SU-DHL-6 (cell line): Measurements from ENCODE around the gene SPTLC3.

Experiments used
- H2AFZ ChIP-seq: fragments of 200-600 bp; sonication (generic); 2 replicates; pipeline ENCODE4 v1.6.1; 2014; ENCODE audit warnings: low read depth, mild to moderate bottlenecking, moderate library complexity, mixed read lengths, antibody characterized with exemption, low read length; ENCODE audit not compliant: severe bottlenecking
- H3F3A ChIP-seq: fragments of 200-600 bp; shearing (Covaris generic); 2 replicates; pipeline ENCODE4 v1.6.0; 2016; ENCODE audit warnings: antibody characterized with exemption, mild to moderate bottlenecking; ENCODE audit not compliant: insufficient read depth
- H3K27ac ChIP-seq: fragments of 200-600 bp; sonication (generic); 2 replicates; pipeline ENCODE4 v1.5.1; 2016; ENCODE audit warnings: low read depth, mild to moderate bottlenecking, low read length, moderate library complexity, mixed read lengths
- H3K27me3 ChIP-seq: fragments of 200-600 bp; sonication (generic), shearing (Covaris generic); 2 replicates; pipeline ENCODE4 v1.6.0; 2014; ENCODE audit warnings: mild to moderate bottlenecking, low read length
- H3K36me3 ChIP-seq: fragments of 200-600 bp; sonication (generic); 2 replicates; pipeline ENCODE4 v1.6.1; 2014; ENCODE audit warnings: mild to moderate bottlenecking, low read length, mixed read lengths
- H3K4me2 ChIP-seq: fragments of 300-600, 200-600 bp; shearing (Covaris generic), sonication (generic); 2 replicates; pipeline ENCODE4 v1.6.0; 2014; ENCODE audit warnings: low read length, low read depth, mild to moderate bottlenecking; ENCODE audit not compliant: poor library complexity, severe bottlenecking
- H3K4me3 ChIP-seq: fragments of 200-600 bp; sonication (generic); 2 replicates; pipeline ENCODE4 v1.5.1; 2014; ENCODE audit warnings: antibody characterized with exemption, low read length, mild to moderate bottlenecking, mixed read lengths; ENCODE audit not compliant: insufficient read depth, poor library complexity, severe bottlenecking
- H3K79me2 ChIP-seq: fragments of 200-600 bp; sonication (generic); 2 replicates; pipeline ENCODE4 v1.6.1; 2014; ENCODE audit warnings: mild to moderate bottlenecking, low read length, moderate library complexity; ENCODE audit not compliant: insufficient read depth
- H3K9ac ChIP-seq: fragments of 200-600 bp; sonication (generic); 2 replicates; pipeline ENCODE4 v1.7.0; 2014; ENCODE audit warnings: mild to moderate bottlenecking, low read length
- H3K9me2 ChIP-seq: fragments of 200-600 bp; sonication (generic); replicated peaks from 2 replicates; pipeline ENCODE4 v1.6.1; 2014; ENCODE audit warnings: low read length; ENCODE audit not compliant: insufficient read depth
- H3K9me3 ChIP-seq: fragments of 200-600 bp; sonication (generic); 2 replicates; pipeline ENCODE4 v1.6.1; 2014; ENCODE audit warnings: low read length, mixed read lengths; ENCODE audit not compliant: insufficient read depth
- H4K20me1 ChIP-seq: fragments of 200-600 bp; sonication (generic); 2 replicates; pipeline ENCODE4 v1.6.1; 2014; ENCODE audit warnings: low read depth, mild to moderate bottlenecking, antibody characterized with exemption, low read length, moderate library complexity, mixed read lengths
- EZH2phosphoT487 ChIP-seq: fragments of 200-600 bp; sonication (generic), shearing (Covaris generic); conservative IDR thresholded peaks from 2 replicates; pipeline ENCODE4 v1.6.1; 2018; ENCODE audit warnings: mild to moderate bottlenecking, antibody characterized with exemption, low read length, moderate library complexity, mixed read lengths
- TF ChIP-seq, protein P1 (sequence below): fragments of 200-600 bp; sonication (generic); IDR thresholded peaks from one replicate; pipeline ENCODE4 v1.5.1; 2017; ENCODE audit warnings: antibody characterized with exemption, mild to moderate bottlenecking, low read length, moderate library complexity; ENCODE audit not compliant: insufficient read depth, poor library complexity, severe bottlenecking

Gene SPTLC3

DNA sequence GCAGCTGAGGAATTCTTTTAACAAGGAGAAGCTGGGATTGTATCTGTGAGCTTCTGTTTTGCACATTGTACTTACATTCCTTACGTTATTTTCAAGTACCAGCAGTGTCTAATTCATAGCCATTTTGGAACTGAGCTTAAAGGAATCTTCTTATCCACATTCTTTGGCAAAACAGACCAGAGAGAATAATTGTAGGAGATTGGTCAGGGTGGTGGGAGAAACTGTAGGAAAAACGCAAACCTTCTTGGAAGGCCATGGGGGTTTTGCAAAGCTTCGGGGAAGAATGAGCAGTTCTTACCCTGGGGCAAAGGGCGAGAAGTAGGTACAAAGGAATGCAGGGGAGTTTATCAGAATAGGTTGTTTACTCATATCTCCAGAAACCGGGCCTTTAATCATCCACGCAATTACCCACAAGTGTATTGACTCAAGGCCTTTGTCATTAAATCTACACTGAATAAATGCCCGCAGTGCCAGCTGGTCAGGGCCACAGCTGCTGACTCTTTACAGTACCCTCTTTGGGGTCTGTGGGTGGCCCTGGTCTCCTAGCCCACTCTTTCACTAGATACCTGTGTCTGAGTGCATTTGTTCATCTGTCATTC is 39.6 kb upstream of the SPTLC3 start:
- TF ChIP-seq EZH2phosphoT487 = no peak
- TF ChIP-seq, protein P1, sequence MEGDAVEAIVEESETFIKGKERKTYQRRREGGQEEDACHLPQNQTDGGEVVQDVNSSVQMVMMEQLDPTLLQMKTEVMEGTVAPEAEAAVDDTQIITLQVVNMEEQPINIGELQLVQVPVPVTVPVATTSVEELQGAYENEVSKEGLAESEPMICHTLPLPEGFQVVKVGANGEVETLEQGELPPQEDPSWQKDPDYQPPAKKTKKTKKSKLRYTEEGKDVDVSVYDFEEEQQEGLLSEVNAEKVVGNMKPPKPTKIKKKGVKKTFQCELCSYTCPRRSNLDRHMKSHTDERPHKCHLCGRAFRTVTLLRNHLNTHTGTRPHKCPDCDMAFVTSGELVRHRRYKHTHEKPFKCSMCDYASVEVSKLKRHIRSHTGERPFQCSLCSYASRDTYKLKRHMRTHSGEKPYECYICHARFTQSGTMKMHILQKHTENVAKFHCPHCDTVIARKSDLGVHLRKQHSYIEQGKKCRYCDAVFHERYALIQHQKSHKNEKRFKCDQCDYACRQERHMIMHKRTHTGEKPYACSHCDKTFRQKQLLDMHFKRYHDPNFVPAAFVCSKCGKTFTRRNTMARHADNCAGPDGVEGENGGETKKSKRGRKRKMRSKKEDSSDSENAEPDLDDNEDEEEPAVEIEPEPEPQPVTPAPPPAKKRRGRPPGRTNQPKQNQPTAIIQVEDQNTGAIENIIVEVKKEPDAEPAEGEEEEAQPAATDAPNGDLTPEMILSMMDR = no peak
- H3K27ac ChIP-seq = no peak overlapping the region
- H3F3A ChIP-seq = no peaks in the 10 kb centered on the region
- no peaks in the 10 kb centered on the region for H3K36me3 ChIP-seq
- H3K4me3 ChIP-seq = no peak overlapping the region
- no peaks in the 10 kb centered on the region for H3K9me2 ChIP-seq
- H4K20me1 ChIP-seq = no peaks in the 10 kb centered on the region
- H3K9me3 ChIP-seq = no peaks in the 10 kb centered on the region
- no peak overlapping the region for H3K9ac ChIP-seq
- H3K4me2 ChIP-seq = no peak overlapping the region
- no peaks in the 10 kb centered on the region for H3K27me3 ChIP-seq
- no peak overlapping the region for H2AFZ ChIP-seq
- H3K79me2 ChIP-seq = no peaks in the 10 kb centered on the region

DNA sequence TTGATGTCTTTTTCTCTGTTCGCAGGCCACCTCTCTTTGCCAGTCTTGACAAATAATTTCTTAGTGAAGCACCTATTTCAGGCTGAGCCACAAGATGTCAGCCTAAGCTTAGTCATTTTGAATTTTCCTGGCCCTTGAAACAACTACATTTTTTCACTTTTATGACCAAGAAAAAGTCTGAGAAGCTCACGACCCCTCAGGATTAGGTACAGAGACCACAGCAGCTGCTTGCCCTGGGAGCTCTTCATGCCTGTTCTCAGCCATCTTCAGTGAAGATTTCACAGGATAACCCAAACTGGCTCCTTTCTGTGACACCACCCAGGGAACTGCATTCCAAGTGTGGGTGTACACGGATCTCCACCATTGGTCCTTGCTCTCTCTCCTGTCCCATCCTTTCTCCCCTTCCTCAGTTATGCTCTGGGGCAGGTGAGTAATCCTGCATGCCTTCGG is 38.4 kb upstream of the SPTLC3 start:
- H3K4me3 ChIP-seq = no peak overlapping the region
- no peaks in the 10 kb centered on the region for H3K9me3 ChIP-seq
- no peaks in the 10 kb centered on the region for H3K79me2 ChIP-seq
- TF ChIP-seq EZH2phosphoT487 = no peak
- no peak overlapping the region for H3K9ac ChIP-seq
- no peaks in the 10 kb centered on the region for H3F3A ChIP-seq
- H3K27ac ChIP-seq = no peak overlapping the region
- no peaks in the 10 kb centered on the region for H3K27me3 ChIP-seq
- H2AFZ ChIP-seq = no peak overlapping the region
- H3K4me2 ChIP-seq = no peak overlapping the region
- no peaks in the 10 kb centered on the region for H4K20me1 ChIP-seq
- no peaks in the 10 kb centered on the region for H3K36me3 ChIP-seq
- H3K9me2 ChIP-seq = no peaks in the 10 kb centered on the region

DNA sequence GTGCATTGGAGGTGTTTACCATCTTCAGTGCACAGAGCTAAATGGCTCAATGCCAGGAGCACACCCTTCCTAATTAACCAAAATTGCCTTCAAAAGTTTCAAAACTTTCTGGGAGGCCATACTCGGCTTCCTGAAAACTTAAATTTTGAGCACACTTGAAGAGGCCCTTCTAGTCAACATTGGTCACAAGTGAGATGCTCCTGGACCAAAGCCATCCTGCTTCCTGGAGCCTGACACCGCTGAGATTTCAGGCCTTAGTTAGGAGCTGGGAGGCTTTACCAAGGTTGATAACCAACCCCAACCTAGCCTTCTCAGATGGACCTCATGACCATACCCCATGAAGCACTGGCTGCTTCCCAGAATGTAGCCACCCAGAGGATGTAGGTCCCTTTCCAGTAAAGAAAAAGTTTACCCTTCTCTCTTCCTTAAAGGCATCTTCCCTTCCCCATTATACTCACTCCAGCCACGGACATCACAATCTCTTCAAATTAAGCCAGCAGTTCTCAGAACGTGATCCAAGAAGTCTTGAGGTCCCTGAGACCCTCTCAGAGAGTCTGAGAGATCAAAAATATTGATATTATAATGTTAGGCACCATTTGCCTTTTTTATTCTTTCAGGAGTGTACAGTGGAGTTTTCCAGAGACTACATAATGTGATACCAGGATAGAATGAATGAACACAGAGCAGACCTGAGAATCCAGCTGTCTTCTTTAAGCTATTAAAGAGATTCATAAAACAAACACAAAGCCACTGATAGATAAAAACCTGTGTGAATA is 32.8 kb upstream of the SPTLC3 start:
- no peak overlapping the region for H3K27ac ChIP-seq
- TF ChIP-seq, protein P1 = no peak
- TF ChIP-seq EZH2phosphoT487 = no peak
- no peak overlapping the region for H3K4me2 ChIP-seq
- no peak overlapping the region for H3K9ac ChIP-seq
- no peaks in the 10 kb centered on the region for H3K79me2 ChIP-seq
- H3F3A ChIP-seq = no peaks in the 10 kb centered on the region
- H3K4me3 ChIP-seq = no peak overlapping the region
- H3K27me3 ChIP-seq = no peaks in the 10 kb centered on the region
- H3K9me2 ChIP-seq = no peaks in the 10 kb centered on the region
- H3K9me3 ChIP-seq = no peaks in the 10 kb centered on the region
- no peak overlapping the region for H2AFZ ChIP-seq
- no peaks in the 10 kb centered on the region for H3K36me3 ChIP-seq
- H4K20me1 ChIP-seq = no peaks in the 10 kb centered on the region

DNA sequence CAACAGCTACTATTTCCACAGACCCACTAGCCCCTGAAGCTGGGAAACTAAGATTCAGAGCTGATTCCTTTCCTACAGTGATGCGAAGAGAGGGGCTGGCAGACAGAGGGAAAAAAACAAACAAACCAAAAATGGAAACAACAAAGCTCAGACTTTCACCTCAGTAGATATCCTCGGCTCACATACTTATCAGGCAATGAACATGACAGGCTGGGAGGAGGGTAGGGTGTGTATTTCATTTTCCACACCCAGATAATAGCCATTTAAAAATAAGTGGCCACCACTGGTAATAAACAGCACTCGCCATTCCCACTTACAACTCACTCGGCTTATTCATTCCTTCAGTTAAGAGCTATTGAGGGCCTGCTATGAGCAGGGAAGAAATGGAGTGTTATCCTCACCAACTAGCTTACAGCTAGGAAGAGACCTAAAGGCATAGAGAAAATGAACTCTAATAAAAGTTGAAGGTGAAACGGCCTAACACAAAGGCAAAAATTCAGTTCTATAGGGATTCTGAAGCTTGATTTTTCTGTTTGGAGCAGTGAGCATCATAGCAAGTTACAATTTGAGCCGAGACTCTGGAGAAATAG is 32.0 kb upstream of the SPTLC3 start:
- H3K27me3 ChIP-seq = no peaks in the 10 kb centered on the region
- H3K9me2 ChIP-seq = no peaks in the 10 kb centered on the region
- H3K79me2 ChIP-seq = no peaks in the 10 kb centered on the region
- no peaks in the 10 kb centered on the region for H3K9me3 ChIP-seq
- H3K4me3 ChIP-seq = no peak overlapping the region
- H2AFZ ChIP-seq = no peak overlapping the region
- H4K20me1 ChIP-seq = no peaks in the 10 kb centered on the region
- H3K4me2 ChIP-seq = no peak overlapping the region
- no peak overlapping the region for H3K9ac ChIP-seq
- H3K36me3 ChIP-seq = no peaks in the 10 kb centered on the region
- H3K27ac ChIP-seq = no peak overlapping the region
- H3F3A ChIP-seq = no peaks in the 10 kb centered on the region
- no peak for TF ChIP-seq EZH2phosphoT487
- TF ChIP-seq, protein P1 = no peak
